ENCODE data around the gene NUP160.

GRCh38 chr11:47861728-47862127 lies 13.6 kb upstream of the NUP160 start:
- TF ChIP-seq RFX5 (IDR thresholded peaks at IDR 0.05): no peak
- TF ChIP-seq CTCF (IDR thresholded peaks at IDR 0.05): no peak
- no peak for TF ChIP-seq BHLHE40 (IDR thresholded peaks at IDR 0.05; ENCODE audit: low read depth, low read length)
- no peak for TF ChIP-seq HDAC2 (IDR thresholded peaks at IDR 0.05)
- no peak for TF ChIP-seq NR3C1 (IDR thresholded peaks at IDR 0.05)

All from A549 (cell line).